Activated effector memory CD4-positive, alpha-beta T cell treated with Interleukin-2 at 50 U/mL for 16 hours (primary cell): ENCODE data around the gene TDO2.
"Not testable (repeated sequence)": the region's sequence is repeated elsewhere in the genome, so short reads cannot be mapped to it uniquely, and the experiment has no call there.

Source experiments
- DNase-seq: peaks from one replicate; pipeline ENCODE4 v3.0.0-alpha.2; 2020

Gene TDO2

DNA sequence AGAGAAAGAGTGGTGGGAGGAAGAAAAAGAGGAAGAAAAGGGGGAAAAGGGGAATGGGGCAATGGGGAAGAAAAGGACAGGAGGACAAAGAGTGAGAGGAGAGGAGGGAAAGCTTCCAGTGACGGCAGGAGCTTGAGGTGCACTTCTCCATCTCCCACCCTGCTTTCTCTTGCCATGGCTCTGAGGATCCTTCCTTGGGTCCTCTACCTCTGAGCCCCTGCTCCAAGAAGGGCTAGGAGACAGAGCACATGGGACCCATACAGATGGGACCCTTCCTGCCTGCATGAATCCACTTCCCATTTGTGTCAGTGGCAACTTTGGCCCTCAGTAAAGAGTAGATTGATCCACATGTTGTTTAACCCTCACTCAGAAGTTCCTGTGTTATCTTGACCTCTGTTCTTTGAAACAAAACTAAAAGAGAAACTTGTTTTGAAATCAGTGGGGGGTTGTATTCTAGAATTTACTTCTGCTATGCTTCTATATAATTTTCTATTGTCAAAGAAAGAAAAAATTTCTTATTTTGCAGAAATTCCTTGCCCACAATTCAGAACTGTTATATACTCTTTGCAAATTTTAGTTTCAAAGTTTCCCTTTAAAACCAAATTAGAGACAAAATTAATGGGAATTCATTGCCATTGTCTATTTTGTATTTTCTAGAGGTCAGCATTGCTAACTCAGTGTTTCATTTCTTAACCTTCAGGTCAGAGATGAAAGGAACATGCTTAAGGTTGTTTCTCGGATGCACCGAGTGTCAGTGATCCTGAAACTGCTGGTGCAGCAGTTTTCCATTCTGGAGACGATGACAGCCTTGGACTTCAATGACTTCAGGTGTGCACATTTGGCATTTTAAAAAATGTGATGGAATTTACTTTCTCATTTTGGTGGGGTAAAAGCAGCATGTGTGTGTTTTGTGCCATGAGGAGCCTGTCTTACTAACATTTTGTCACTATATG lies 5.0 kb downstream of the TDO2 start:
- DNase-seq: no peak

DNA sequence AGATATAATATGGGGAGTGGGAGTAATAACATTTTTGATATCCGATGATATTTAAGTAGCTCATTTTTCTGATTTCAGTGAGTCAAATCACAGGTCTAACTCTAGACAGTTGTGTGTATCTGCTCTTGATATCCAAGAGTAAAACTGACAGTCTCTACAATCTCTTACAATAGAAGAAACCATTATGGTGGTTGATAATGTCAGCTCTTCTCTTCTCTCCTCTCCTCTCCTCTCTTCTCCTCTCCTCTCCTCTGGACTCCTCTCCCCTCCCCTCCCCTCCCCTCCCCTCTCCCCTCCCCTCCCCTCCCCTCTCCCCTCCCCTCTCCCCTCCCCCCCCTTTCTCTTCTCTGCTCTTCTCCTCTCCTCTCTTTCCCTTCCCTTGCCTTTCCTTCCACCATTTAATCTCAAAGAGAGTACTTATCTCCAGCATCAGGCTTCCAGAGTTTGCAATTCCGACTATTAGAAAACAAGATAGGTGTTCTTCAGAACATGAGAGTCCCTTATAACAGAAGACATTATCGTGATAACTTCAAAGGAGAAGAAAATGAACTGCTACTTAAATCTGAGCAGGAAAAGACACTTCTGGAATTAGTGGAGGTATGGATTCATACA lies 6.2 kb downstream of the TDO2 start:
- DNase-seq: no peak

DNA sequence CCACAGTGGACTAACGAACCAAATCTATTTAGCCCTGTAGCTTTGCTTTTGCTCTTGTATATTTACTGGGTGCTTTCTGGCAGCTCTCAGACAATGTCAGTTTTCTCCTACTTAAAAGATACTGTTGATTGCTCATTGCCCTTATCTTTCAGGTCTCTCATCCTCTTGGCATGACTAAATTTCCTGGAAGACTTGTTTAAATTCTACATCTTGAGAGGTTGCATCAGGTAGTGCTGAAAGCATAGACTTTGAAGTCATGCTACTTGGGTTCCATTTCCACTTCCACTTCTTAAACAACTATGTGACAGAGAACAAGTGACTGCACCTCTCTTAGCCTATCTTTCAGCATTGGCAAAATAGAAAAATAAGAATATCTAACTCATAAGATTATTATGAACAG lies 8.4 kb downstream of the TDO2 start:
- no peak for DNase-seq

DNA sequence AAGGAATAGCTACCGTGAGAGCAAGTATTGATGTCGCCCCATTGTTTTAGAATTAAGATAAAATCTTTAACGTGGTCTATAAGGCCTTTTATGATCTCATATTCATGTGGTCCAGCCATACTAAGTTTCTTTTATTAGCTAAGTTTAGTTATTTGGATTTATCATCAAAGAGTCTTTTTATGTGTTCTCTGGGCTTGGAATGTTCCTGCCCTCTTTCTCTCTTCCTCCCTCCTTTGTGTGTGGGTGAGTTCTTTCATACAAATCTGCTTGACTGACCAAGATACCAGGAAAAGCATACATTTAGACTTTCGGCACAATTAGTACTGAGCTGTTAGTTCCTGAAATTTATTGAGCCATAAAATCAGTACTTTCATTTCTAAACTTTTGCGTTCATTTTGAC lies 11.3 kb downstream of the TDO2 start:
- DNase-seq: no peak

DNA sequence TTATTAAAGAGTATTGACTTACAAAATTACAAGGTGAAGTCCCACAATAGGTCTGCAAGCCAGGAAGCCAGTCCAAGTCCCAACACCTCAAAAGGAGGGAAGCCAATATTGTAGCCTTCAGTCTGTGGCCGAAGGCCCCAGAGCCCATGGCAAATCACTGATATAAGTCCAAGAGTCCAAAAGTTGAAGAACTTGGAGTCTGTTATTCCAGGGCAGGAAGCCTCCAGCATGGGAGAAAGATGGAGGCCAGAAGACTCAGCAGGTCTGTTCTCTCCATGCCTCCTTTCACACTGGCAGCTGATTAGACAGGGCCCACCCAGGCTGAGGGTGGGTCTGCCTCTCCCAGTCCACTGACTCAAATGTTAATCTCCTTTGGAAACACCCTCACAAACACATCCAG lies 18.1 kb downstream of the TDO2 start:
- no peak for DNase-seq

DNA sequence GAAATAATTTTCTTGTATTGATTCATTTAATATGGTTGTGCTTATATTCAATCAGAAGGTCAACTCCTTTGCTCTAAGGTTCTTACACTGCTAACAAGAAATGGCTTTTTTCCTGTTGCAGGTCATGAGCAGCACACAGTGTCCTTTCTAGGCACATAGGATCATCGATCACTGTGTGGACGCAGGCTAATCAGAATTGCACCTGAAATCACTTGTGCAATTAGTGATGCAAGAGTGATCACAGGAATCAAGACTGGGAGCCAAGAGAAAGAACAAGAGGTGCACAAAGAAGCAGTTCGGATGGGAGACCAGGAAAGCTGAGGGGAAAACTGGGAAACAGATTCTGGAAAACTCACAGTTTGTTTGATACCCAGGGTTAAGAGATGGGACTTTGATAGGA lies 21.1 kb downstream of the TDO2 start:
- DNase-seq: no peak

DNA sequence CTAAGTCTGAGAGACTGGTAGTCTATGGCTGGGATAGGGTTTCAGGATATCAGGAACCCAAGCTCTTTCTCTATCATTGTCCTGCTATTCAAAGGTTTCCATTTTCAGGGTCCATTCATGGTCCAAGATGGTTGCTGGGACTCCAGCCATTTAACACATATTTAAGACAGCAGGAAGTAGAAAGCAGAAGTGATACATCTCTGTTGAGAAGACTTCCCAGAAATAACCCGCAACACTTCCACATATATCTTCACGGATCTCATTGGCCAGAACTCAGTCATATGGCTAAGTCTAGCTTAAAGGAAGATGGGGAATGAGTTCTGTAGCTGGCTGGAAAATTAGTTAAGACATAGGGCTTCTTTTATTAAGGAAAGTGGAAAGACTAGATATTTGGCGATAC lies 26.3 kb downstream of the TDO2 start:
- no peak for DNase-seq

DNA sequence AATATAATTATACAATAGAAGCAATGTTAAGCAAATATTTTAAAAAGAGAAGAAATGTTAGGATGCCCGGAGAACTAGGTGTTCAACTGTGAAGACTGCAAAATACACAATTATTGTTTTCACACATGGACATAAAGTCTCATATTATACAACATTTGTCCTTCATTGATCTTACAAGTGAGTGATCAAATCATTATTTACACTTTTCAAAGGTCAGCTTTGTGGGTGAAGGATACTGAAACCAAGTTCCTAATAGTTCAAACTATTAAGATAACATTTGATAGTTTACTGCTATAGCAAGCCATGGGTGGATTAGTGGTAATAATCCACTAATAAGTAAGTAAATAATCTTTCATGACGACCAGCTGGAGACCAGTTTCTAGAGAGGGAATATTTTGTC lies 26.8 kb downstream of the TDO2 start:
- no peak for DNase-seq

DNA sequence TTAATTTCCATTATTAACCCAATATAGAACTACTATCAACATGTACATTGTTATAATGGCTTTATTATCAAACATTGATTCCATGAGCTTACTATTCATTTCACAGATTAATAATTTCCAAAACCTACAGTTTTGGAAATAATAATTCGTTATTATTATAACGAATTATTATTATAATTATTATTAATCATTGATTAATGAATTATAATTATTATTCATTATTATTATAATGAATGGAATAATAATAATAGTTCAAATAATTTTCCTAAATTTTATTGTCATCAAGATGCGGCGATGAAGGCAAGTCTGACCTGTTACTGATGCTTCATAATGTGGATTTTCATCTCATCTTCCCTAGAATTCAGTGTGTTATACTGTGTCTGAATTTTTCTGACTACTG lies 28.1 kb downstream of the TDO2 start:
- DNase-seq: no peak

DNA sequence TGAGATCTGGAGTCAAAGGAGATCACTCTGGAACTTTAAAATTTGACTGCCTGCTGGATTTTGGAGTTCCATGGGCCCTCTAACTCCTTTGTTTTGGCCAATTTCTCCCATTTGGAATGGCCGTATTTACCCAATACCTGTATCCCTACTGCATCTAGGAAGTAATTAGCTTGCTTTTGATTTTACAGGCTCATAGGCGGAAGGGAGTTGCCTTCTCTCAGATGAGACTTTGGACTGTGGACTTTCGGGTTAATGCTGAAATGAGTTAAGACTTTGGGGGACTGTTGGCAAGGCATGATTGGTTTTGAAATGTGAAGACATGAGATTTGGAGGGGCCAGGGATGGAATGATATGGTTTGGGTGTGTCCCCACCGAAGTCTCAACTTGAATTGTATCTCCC lies 31.1 kb downstream of the TDO2 start:
- DNase-seq: not testable (repeated sequence)

DNA sequence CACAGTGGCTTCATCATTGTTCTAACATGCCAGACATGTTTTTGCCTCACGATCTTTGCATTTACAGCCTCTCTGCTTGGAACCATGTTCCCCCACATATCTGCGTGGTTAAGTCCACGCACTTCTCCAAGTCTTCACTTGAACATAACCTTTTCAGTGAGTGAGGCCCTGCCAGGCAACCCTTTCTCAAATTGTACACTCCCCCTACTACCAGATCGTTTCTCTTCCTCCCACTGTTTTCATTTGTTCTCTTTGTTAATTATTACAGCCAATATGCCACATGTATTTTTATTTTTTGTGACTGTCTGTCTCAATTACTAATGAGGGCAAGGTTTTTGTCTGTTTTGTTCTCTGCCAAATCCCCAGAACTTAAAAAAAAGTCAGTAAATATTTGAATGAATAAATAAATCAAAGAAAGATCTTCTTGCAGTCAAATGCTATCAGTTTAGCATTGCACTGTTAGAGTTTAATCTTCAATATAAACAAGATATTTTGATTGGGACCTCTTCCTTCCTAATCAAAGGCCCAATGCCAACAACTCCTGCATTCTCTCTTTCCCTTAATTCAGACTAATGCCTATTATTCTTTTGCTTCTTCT lies 32.0 kb downstream of the TDO2 start:
- no peak for DNase-seq

DNA sequence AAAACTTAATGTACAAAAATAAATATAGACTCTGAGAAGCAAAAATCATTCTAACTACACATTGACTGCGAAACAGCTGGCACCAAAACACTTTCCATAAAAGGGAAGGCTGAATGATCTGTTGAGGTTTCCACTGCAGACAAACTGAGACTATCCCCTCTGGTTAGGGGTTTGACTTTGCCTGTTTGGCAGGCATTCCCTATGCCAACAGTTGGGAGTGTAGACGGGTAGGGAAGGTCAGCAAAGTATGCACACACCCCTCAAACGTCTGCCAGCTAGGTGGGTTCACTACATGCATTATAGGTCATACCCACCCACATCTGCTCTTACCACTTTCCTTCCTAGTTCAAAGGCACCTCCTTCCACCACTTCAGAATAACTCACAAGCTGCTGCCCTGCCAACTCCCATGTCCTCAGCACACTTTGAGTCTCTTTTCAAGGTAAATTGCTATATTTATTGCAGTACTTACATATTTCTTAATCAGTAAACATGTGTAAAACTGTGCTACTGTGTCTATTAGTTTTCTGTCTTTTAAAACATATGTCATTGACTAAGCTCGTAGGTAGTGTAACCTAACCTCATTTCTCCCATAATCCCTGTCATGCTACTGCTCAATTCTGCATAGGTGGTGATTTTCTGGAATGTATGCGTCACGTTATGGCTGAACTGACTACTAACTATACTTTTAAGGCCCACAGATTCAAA lies 37.7 kb downstream of the TDO2 start:
- DNase-seq: no peak

DNA sequence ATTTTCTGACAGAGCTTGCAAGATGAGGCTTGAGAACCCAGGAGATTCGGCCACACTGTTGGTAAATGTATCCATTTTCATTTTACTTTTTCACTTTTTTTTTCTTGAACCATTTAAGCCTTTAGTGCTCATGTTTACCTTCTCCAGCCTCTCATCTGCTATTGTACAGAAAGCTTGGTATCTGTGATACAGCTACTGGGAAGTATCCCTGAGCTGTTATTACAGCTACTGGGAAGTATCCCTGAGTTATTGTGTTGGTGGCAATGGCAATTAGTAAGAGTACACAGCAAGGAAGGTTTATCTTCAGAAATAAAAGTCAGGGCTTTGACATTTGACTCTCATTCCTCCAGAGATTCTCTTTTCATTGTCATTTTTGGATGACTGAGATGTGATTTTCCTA lies 38.3 kb downstream of the TDO2 start:
- no peak for DNase-seq

DNA sequence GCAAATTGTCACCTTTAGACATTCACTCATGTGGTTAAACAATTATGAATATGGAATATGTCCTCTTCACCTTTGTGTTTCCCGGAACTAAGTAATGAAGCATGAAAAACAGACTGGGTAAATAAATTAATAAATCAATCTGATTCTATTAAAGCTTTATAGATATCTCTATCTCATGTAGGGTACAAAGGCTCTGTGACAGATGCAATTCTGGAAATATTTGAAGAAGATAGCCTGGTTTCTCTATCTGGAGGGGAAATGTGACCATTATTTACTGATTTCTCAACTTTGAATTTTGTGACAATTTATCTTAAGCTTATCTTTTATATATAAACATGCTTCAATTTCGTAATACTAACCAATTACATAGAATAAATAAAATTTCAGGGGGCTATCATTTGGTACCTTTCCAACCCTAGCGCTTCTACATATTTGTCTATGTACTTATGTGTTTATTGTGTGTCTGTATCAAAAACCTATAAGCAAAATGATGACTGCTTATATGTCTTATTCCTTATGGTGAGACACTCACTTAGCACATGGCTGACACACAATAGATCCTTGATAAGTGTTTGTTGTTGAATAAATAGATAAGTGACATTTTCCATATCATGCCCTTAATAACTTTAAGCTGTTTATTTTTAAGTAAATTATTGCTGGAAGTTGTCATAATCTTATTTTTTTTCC lies 40.3 kb downstream of the TDO2 start:
- no peak for DNase-seq

DNA sequence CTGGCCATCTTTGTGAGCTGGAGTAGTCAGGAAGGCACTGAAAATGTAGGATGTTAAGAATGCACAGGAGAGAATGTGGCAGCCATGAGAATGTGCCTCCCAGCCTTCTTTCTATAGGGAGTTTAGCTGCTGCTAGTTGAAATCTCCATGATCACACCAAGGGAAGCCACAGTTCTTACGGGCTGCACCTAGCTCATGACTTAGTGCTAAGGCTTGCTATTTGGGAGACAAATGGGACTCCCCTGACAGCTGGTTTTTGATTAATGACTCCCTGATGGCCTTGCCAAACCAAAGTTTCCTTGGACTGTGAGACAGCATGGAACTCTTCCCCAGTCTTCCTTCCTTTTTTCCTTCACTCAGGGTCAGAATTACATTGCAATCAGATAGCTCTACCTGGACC lies 41.0 kb downstream of the TDO2 start:
- DNase-seq: no peak

DNA sequence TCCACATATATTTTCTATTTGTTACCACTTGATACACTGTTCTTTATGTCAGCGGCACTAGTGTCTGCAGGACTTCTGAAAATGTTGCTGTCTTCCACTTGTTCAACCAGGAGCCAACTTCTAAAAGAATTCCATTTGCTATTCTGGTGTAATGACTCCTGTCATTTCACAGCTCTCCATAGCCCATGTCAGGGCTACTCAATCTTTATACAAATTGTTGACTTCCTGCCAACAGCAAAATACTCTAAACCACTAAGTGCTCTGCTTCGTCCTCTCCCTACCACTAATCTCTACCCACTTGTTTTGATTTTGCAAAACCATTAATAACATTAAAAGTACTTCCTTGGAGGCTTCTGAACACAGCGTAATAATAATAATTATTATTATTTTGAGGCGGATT lies 43.0 kb downstream of the TDO2 start:
- DNase-seq: no peak

DNA sequence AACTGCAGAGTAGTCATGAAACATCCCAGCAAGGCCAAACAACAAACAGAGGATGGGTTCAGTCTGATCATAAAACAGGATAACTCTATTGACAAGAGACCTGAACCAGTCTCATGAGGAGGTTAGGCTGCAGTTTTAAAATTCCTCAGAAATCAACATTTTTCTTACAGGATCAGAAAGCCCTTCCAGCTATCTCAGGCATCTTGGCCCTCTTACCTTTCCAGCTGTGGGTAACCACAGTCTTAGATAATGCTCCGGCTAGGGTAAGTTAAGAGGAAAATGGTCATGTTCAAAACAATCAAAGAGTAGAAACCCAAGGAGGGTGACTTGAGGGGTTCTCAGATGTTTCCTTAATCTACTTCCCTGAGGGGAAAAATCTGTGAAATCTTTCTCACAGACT lies 45.0 kb downstream of the TDO2 start:
- DNase-seq: no peak

DNA sequence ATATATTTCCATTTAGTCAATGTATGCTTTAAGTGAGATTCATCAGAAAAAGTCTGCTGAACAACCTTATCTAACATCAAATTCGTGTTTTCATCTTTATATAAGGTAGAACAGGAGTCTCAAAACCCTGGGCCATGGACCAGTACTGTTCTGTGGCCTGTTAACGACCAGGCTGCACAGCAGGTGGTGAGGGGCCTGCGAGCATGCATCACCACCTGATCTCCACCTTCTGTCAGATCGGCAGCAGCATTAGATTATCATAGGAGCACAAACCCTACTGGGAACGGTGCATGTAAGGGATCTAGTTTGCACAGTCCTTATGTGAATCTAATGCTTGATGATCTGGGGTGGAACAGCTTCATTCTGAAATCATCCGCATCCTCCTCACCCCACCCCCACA lies 47.0 kb downstream of the TDO2 start:
- DNase-seq: no peak

DNA sequence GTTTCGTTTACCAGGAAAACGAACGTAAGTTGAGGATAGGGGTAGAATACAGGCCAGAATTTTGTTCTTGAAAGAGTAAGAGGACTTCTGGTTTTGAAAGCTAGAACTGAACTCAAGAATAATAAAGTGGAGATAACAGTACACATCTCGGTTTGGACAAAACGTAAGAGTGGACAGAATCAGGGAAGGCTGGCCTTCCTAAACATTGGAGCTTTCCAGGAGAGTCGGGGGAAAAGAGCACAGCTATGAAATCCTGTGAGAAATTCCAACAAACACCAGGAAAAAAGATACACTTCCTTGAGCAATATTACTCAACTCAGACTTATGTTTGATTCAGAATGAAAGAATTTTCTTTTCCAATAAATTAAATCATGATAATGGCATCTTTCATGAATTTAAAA lies 49.0 kb downstream of the TDO2 start:
- no peak for DNase-seq

DNA sequence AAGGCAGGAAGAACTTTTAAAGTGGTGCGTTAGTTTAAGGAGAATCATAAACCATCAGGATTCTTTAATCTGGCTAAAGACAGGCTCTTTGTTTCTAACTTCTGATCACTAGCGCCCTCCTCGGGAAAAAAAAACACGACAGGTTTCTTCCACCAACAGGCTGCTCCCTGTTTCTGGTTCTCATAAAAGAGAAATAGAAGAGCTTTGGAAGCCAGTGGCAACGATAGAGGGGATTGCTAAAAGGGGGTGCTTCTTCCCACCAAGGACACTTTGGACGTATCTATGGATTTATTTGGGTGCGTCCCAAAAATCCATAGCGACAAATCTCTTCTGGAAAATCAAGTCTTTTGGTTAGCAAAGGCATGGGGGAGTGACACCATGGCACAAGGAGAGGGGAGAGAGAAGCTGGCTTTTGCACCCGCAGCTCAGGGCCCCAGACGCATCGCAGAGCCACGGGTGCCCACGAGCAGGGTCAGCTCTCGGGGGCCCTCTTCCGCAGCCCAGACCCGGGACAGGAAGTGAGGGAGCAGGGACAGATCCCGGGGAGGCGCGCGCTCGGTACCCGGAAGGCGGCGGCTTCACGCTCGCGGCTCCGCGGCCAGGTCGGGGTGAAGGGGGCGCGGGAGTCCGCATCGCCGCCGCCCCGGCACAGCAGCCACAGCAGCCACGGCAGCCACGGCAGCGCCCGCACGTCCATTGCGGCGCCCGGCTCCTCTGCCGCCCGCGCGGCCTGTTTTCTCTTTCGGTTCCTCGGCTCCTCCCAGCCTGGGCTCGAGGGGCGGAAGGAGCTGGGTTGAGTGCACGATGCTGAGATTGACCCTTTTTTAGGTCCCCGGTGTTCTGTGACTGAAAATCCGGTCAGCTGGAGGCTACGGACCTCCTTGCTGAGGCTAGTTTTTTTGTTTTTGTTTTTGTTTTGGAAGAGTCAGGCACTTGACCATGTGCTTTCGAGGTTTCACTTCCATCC lies 49.9 kb downstream of the TDO2 start, which contains the start of gene CTSO:
Gene CTSO, minus strand, starts transcription at position 716 of the 967 bp plus-strand sequence. Its CDS starts 19 bp downstream, at position 697.
- peak; percentile 64 for DNase-seq

DNA sequence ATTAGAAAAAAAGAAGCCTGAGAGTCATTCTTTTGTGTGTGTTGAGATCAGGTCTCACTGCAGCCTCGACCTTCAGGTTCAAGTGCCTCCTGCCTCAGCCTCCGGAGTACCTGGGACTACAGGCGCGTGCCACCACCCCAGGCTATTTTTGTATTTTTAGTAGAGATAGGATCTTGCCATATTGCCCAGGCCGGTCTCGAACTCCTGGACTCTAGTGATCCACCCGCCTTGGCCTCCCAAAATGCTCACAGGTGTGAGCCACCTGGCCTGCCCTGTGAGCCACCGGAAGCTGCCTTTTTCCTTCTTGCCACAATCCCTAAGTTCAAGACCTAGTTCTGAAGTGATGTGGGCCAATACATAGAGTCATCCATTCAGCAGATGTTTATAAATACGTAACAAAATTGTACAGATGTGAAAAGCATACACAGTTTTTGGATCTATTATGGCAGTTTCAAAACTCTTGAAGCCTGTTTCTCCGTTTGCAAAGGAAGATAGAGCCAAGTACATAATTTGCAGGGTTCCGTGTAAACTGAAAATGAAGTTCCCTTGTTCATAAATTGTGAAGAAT lies 50.7 kb downstream of the TDO2 start:
- no peak for DNase-seq
